ENCODE data around the gene CDK4.
"Not testable (repeated sequence)": the region's sequence is repeated elsewhere in the genome, so short reads cannot be mapped to it uniquely, and the experiment has no call there.

Gene CDK4

DNA sequence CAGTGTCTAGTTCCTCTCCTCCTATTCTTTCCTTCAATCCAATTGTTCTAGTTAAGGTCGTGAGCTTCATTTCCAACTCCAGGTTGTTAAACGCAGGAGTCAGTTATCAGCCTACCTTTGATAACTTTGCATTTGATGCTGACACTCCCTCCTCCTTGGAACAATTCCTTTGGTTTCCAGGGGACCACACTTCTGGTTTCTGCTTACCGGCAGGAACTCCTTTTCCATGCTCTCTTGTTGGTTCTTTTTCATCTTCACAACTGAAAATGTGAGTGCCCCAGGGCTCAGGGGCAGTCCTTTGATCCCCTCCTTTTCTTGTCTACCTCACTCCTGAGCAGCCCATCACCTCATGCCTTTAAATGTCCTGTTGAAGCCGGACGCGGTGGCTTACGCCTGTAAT lies 25.3 kb upstream of the CDK4 start:
- H3K9me3 Mint-ChIP-seq: no peaks in the 10 kb centered on the region
- H3K27me3 Mint-ChIP-seq: no peaks in the 10 kb centered on the region
- no peak overlapping the region for H3K4me3 Mint-ChIP-seq
- H3K36me3 Mint-ChIP-seq (ENCODE audit: low read depth): peaks cover 13% of the 10 kb centered on the region
- peaks cover 22% of the 10 kb centered on the region for H3K4me1 Mint-ChIP-seq (ENCODE audit: low read depth)
- no peak overlapping the region for H3K27ac Mint-ChIP-seq

DNA sequence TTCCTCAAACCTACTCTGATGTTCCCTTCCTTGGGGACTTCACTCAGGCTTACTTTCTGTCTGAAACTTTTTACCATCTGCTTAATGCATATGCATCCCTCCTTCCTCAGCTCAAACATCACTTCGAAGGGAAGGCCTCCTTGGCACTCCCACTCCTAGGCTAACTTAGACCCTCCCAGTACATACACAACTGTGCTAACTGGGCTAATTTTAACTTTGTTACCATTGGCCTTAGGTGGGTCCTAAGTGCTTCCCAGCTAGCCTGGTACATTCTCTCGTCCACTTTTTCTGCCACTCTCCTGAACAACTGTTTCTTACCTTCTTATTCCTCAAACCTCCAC lies 24.1 kb upstream of the CDK4 start:
- peaks cover 16% of the 10 kb centered on the region for H3K4me1 Mint-ChIP-seq (ENCODE audit: low read depth)

DNA sequence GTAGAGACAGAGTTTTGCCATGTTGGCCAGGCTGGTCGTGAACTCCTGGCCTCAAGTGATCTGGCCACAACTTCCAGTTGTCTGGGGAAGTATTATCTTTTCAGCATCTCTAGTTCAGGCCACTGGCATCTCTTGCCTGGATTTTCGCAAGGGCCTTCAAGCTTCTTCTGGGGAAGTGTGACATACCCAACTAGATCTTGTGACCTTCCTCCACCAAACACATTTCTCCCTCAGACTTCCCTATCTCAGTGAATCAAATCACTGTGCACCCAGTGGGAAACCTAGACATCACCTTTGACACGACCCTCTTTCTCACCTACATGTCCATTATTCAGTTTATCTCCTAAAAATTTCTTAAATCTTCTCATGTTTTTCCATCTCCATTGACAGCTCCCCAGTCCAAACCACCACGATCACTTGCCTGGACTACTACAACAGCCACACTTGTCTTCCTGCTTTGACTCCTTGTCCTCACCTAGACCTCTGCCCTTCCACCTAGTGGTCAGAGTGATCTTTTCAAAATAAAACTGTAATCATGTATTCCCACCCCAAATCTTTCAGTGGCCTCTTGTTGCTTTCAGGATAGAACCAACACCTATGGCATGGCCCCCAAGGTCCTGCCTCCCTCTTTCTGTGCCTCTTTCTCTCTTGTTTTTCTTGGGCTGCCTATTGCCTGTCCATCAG lies 23.6 kb upstream of the CDK4 start:
- peaks cover 20% of the 10 kb centered on the region for H3K4me1 Mint-ChIP-seq (ENCODE audit: low read depth)
- H3K9me3 Mint-ChIP-seq: no peaks in the 10 kb centered on the region
- peaks cover 18% of the 10 kb centered on the region for H3K36me3 Mint-ChIP-seq (ENCODE audit: low read depth)
- H3K27me3 Mint-ChIP-seq: no peaks in the 10 kb centered on the region
- H3K27ac Mint-ChIP-seq: peak overlapping the region; percentile 7
- H3K4me3 Mint-ChIP-seq: no peak overlapping the region

More for the DNA sequence above, 24.1 kb upstream of the CDK4 start:
- Mint-ChIP-seq H3K9me3 (no peaks in the 10 kb centered on the region), H3K36me3 (ENCODE audit: low read depth) (peaks cover 13% of the 10 kb centered on the region), H3K4me3 (no peak overlapping the region), H3K27ac (peak overlapping the region; percentile 7), H3K27me3 (no peaks in the 10 kb centered on the region)

DNA sequence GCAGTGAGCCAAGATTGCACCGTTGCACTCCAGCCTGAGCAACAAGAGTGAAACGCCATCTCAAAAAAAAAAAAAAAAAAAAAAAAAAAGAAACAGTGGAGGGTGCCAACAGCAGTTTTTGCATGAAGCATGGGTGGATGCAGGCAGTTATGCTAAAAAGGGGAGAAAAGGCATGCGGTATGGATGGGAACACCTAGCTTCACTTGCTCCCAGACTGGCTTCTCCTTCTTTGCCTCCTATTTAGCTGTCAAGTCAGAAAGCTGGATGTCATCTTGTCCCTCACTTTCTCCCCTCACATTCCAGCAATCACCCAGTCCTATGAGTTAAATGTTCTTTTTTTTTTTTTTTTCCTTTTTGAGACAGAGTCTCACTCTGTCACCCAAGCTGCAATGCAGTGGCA lies 22.9 kb upstream of the CDK4 start:
- H3K4me3 Mint-ChIP-seq: no peak overlapping the region
- H3K27me3 Mint-ChIP-seq: no peaks in the 10 kb centered on the region
- peaks cover 21% of the 10 kb centered on the region for H3K4me1 Mint-ChIP-seq (ENCODE audit: low read depth)
- H3K9me3 Mint-ChIP-seq: no peaks in the 10 kb centered on the region
- no peak overlapping the region for H3K27ac Mint-ChIP-seq
- H3K36me3 Mint-ChIP-seq (ENCODE audit: low read depth): peaks cover 25% of the 10 kb centered on the region

DNA sequence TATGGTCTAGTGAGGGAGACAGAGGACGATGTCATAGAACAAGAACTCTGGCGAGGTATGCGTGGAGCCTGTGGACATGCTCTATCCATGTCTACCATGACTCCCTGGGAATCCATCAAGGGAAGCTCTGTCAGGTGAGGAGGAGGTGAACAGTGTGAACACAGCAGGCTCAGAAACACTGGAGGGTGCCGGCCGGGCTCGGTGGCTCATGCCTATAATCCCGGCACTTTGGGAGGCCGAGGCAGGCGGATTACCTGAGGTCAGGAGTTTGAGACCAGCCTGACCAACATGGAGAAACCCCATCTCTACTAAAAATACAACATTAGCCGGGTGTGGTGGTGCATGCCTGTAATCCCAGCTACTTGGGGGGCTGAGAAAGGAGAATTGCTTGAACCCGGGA lies 22.5 kb upstream of the CDK4 start:
- not testable (repeated sequence) for H3K27ac Mint-ChIP-seq, H3K4me3 Mint-ChIP-seq, H3K9me3 Mint-ChIP-seq, H3K27me3 Mint-ChIP-seq
- Mint-ChIP-seq H3K36me3 (ENCODE audit: low read depth) (peaks cover 29% of the 10 kb centered on the region), H3K4me1 (ENCODE audit: low read depth) (peaks cover 23% of the 10 kb centered on the region)

DNA sequence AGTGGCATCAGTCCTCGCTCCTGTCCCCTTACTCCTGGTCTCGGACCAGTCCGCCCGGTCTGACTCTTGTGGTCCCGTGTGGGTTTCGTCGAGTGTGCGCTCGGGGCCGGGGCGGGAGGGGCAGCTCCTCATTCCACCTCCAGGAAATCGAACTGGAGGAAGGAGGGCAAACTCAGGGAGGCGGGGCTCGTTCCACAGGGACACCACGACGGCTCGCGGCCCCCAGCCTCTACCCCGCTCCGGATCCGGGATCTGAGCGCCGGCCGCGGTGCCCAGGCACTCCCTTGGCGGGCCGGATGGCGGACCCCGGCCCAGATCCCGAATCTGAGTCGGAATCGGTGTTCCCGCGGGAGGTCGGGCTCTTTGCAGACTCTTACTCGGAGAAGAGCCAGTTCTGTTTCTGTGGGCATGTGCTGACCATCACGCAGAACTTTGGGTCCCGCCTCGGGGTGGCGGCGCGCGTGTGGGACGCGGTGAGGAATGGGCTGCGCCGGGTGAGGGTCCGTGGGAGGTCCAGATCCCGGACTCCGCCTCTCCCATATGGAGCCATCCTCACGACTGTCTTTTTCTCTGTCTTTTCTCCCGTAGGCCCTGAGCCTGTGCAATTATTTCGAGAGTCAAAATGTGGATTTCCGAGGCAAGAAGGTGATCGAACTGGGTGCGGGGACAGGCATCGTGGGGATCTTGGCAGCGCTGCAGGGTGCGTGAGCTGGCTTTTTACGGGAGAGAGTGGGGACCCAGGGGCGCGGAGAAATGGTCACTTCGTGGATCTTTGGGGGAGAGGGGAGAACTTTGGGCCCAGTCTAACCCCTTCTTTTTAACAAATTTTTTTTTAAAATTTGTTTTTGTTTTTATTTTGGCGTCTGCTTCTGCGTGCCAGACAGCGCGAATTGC lies 20.6 kb upstream of the CDK4 start, which contains the start of gene EEF1AKMT3:
Gene EEF1AKMT3 (plus strand): TSS at position 186 of the 894 bp plus-strand sequence. CDS start 111 bp downstream, at position 297.
- Mint-ChIP-seq H3K27ac (peak within 1 kb of the TSS; percentile 98), H3K4me1 (ENCODE audit: low read depth) (peaks cover 25% of the 10 kb centered on the region), H3K4me3 (peak within 1 kb of the TSS; percentile 95), H3K36me3 (ENCODE audit: low read depth) (peaks cover 43% of the 10 kb centered on the region), H3K9me3 (no peaks in the 10 kb centered on the region), H3K27me3 (no peaks in the 10 kb centered on the region)

DNA sequence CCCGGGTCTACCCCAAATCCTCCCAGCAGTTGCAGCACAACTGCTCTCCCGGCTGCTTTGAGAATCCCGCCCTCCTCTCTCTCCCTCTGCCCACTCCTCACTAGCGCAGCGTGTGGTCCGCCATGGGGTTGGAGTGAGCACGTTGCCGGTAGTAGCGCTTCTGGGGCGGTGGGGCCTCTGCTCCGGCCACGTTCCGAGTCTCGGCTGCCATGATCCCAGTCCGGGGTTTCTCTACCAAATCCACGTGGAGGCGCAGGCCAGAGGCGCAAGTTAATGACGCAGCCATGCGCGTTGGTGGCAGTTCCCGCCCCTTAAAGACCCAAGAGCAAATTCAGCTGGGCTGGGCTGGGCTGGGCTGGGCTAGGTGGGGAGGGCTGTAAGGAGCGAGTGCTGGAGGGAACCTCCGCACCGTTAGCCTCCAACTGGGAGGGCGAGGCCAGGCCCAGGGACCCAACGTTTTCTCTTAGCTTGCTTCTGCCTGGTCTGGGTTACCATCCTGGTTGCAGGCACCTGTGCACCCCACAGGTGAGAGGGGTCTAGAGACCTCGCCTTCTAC lies 19.8 kb upstream of the CDK4 start, which contains the start of gene METTL1:
Gene METTL1 (minus strand): TSS at position 233 of the 556 bp plus-strand sequence. CDS start 22 bp downstream, at position 211.
- H3K27me3 Mint-ChIP-seq: no peaks in the 10 kb centered on the region
- H3K9me3 Mint-ChIP-seq: no peaks in the 10 kb centered on the region
- peaks cover 32% of the 10 kb centered on the region for H3K4me1 Mint-ChIP-seq (ENCODE audit: low read depth)
- peak within 1 kb of the TSS; percentile 95 for H3K4me3 Mint-ChIP-seq
- H3K27ac Mint-ChIP-seq: peak within 1 kb of the TSS; percentile 98
- H3K36me3 Mint-ChIP-seq (ENCODE audit: low read depth): peaks cover 43% of the 10 kb centered on the region

DNA sequence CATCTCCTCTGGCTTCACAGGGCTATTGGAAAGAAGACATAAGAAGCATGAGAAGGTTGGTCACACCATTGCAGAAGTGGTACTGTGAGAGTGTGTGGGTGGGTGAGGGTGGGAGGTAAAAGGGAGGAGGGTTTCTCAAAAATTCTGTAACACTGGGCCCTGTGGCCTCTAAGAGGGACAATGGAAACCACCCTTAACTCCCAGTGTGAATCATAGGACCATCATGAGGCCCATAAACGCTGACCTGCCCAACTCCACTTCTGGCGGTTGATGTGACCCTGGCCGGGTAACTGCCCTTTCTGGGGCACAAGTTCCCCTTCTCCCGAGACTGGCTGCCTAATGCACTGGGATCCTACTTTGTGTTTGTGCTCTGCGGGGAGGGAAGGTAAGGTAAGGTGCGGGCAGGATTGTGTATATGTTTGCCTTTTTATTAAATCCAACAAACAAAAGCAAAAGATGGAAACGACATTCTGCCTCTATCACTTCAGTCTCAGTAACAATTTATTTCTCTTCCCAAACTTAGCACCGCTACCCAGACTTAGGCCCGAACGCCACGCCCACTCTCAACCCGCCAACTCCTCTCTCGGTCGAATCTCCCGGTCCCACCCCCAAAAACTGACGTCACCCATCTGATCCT lies 19.2 kb upstream of the CDK4 start:
- Mint-ChIP-seq H3K27me3 (peaks cover 3% of the 10 kb centered on the region), H3K36me3 (ENCODE audit: low read depth) (peaks cover 43% of the 10 kb centered on the region), H3K4me1 (ENCODE audit: low read depth) (peaks cover 38% of the 10 kb centered on the region), H3K4me3 (peak overlapping the region; percentile 95), H3K27ac (peak overlapping the region; percentile 98), H3K9me3 (no peaks in the 10 kb centered on the region)

DNA sequence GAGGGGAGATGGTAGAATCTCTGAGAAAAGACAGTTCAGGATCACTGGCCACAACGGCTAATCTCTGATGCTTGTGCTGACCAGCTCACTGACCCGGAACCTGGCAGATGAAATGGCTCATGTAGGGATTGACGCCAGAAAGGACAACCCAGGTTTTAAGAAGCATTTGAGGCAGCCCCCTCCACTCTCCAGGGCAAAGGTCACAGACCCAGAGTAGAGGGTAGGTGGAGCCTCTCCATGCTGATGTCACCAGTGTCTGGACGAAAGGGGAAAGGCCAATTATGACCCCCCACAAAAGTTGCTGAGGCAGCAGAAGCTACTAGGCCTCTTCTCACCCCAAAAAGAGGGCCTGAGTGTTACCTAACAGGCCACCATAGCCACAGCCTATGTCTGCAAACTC lies 18.6 kb upstream of the CDK4 start:
- Mint-ChIP-seq H3K27ac (peak overlapping the region; percentile 75), H3K4me1 (ENCODE audit: low read depth) (peaks cover 42% of the 10 kb centered on the region), H3K9me3 (no peaks in the 10 kb centered on the region), H3K27me3 (peaks cover 6% of the 10 kb centered on the region), H3K36me3 (ENCODE audit: low read depth) (peaks cover 38% of the 10 kb centered on the region), H3K4me3 (peak overlapping the region; percentile 95)

DNA sequence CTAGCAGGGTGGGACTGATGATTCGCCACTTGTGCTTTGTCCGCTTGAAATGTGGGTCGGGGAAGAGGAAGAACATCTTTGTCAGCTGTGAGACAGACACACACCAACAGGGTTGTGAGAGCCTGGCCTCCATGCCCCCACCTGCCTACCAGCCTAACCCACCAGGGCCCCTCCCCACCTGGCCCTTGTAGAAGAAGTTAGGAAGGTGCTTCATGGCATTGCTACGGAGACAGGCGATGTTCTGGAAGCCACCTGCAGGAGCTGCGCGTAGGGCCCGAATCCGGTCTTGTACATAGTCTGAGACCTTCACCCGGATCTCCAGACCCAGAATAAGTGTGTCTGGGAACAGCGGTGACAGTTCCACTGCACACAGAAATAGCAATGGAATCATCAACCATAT lies 17.5 kb upstream of the CDK4 start:
- H3K4me1 Mint-ChIP-seq (ENCODE audit: low read depth): peaks cover 52% of the 10 kb centered on the region
- H3K9me3 Mint-ChIP-seq: no peaks in the 10 kb centered on the region
- no peak overlapping the region for H3K4me3 Mint-ChIP-seq
- H3K27ac Mint-ChIP-seq: no peak overlapping the region
- H3K36me3 Mint-ChIP-seq (ENCODE audit: low read depth): peaks cover 38% of the 10 kb centered on the region
- peaks cover 6% of the 10 kb centered on the region for H3K27me3 Mint-ChIP-seq

DNA sequence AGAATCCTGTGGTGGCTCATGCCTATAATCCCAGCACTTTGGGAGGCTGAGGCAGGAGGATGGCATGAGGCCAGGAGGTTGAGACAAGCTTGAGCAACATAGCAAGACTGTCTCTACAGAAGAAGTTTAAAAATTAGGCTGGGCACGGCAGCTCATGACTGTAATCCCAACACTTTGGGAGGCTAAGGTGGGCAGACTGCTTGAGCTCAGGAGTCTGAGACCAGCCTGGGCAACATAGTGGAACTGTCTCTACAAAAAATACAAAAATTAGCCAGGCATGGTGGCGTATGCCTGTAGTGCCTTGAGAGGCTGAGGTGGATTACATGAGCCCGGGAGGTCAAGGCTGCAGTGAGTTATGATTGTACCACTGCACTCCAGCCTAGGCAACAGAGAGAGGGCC lies 15.8 kb upstream of the CDK4 start:
- peaks cover 14% of the 10 kb centered on the region for H3K27me3 Mint-ChIP-seq
- H3K9me3 Mint-ChIP-seq: no peaks in the 10 kb centered on the region
- H3K4me1 Mint-ChIP-seq (ENCODE audit: low read depth): peaks cover 63% of the 10 kb centered on the region
- no peak overlapping the region for H3K4me3 Mint-ChIP-seq
- peaks cover 51% of the 10 kb centered on the region for H3K36me3 Mint-ChIP-seq (ENCODE audit: low read depth)
- no peak overlapping the region for H3K27ac Mint-ChIP-seq

DNA sequence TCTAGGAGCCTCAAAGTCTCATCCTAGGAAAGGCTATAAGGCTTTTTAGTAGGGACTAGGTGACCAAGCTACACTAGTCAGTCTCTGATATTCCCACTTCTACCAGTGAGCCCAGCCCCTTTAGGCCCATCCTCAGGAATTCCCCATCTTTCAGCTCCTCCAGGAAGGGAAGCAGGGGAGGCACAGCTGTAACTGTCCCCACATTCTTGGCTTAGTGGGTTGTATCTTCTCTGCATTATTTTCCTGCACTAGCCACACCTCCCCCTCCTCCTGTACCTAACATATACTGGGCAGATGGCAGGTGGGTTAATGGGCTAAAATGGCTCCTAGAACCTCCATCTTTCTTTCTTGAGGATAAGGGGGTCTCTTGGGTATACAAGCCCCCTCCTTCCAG lies 15.2 kb upstream of the CDK4 start:
- no peak overlapping the region for H3K4me3 Mint-ChIP-seq
- peaks cover 61% of the 10 kb centered on the region for H3K4me1 Mint-ChIP-seq (ENCODE audit: low read depth)
- H3K36me3 Mint-ChIP-seq (ENCODE audit: low read depth): peaks cover 56% of the 10 kb centered on the region
- no peak overlapping the region for H3K27ac Mint-ChIP-seq
- no peaks in the 10 kb centered on the region for H3K9me3 Mint-ChIP-seq
- H3K27me3 Mint-ChIP-seq: peaks cover 14% of the 10 kb centered on the region

DNA sequence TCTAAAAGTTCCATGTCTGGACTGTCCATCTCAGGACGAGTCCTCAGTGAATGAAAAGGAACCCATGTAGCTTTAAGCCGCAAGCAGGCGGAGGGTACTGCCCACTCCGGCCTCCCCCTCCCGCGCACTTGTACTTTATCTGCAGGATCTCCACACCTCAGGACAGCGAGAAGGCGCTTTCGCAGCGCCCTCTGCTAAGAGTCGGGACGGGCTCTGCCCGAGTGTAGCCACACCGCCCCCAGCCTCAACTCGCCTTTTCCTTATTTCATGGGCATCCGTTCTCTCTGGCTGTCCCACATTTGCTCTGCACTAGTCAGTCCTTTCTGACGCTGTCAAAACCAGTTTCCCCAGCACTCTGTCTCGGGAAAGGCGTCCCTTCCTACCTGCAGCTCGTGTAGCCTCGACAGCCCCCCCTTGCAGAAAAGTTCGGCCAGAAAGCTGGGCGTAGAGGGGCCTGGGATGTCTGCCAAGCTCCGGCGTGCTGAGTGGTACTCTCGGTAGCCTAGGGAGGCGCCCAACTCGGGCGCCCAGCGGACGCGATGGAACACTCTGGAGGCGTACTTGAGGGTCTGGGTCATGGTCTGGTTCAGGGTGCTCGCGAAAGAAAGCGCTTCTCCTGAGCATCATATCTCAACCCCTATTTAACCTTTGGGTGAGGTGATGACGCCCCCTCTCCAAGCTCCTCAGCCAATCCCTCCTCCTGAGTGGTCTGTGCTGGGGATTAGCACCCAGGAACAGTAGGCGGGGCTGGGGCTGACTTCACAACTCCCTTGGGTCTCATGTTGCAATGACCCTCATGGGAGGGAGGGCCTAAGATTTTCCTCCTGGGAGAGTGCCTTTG lies 14.6 kb upstream of the CDK4 start, which contains the start of gene CYP27B1:
Gene CYP27B1 (minus strand): TSS at position 615 of the 841 bp plus-strand sequence. CDS start 37 bp downstream, at position 578.
- H3K36me3 Mint-ChIP-seq (ENCODE audit: low read depth): peaks cover 61% of the 10 kb centered on the region
- no peaks in the 10 kb centered on the region for H3K9me3 Mint-ChIP-seq
- H3K4me1 Mint-ChIP-seq (ENCODE audit: low read depth): peaks cover 60% of the 10 kb centered on the region
- peaks cover 14% of the 10 kb centered on the region for H3K27me3 Mint-ChIP-seq
- peak within 1 kb of the TSS; percentile 91 for H3K4me3 Mint-ChIP-seq
- H3K27ac Mint-ChIP-seq: peak within 1 kb of the TSS; percentile 74
